Renal pelvis (tissue), 4 donors: ENCODE measurements around the gene SNCAIP. TPM values are rescaled to one million over a fixed set of nuclear protein-coding genes. Genes with fewer than 3 reads are reported as not detected.
"Not testable (repeated sequence)": the region's sequence is repeated elsewhere in the genome, so short reads cannot be mapped to it uniquely, and the experiment has no call there.

ENCODE experiments used
- DNase-seq: peaks from one replicate; pipeline ENCODE4 v3.0.0-alpha.2; 2013
- polyA plus RNA-seq, 3 donors: library from polyadenylated mRNA; unstranded; fragments of 120-200 nt; gene quantifications; one replicate each; pipeline ENCODE4 v1.2.1, GENCODE V29; 2013; ENCODE audit not compliant: insufficient read length in 3 of 3

Gene SNCAIP
- polyA plus RNA-seq, 3 donors: 23.5 to 25.6 (median 23.9) TPM

GRCh38 chr5:122311497-122311960, 508 bp upstream of the SNCAIP start:
- DNase-seq: peak; percentile 61

- no peak for DNase-seq
These were observed 762 bp downstream of the SNCAIP start for GRCh38 chr5:122312591-122313406.

- DNase-seq: no peak
These were observed 2.0 kb downstream of the SNCAIP start for GRCh38 chr5:122314036-122314435.

- DNase-seq: no peak
These were observed 3.5 kb downstream of the SNCAIP start for GRCh38 chr5:122315521-122315920.

GRCh38 chr5:122316656-122317055, 4.6 kb downstream of the SNCAIP start:
- DNase-seq: no peak

GRCh38 chr5:122319897-122320296, 7.9 kb downstream of the SNCAIP start:
- DNase-seq: no peak

GRCh38 chr5:122321921-122322320, 9.9 kb downstream of the SNCAIP start:
- DNase-seq: no peak

- peak; percentile 75 for DNase-seq
These were observed 10.9 kb downstream of the SNCAIP start for GRCh38 chr5:122322801-122323548.

GRCh38 chr5:122323738-122324137, 11.7 kb downstream of the SNCAIP start:
- DNase-seq: no peak

- DNase-seq: no peak
These were observed 15.1 kb downstream of the SNCAIP start for GRCh38 chr5:122327110-122327509.

- no peak for DNase-seq
These were observed 18.8 kb downstream of the SNCAIP start for GRCh38 chr5:122330881-122331280.

- no peak for DNase-seq
These were observed 20.8 kb downstream of the SNCAIP start for GRCh38 chr5:122332599-122333555.

- no peak for DNase-seq
These were observed 21.5 kb downstream of the SNCAIP start for GRCh38 chr5:122333564-122333963.

GRCh38 chr5:122339591-122339990, 27.6 kb downstream of the SNCAIP start:
- DNase-seq: no peak

GRCh38 chr5:122341087-122341486, 29.1 kb downstream of the SNCAIP start:
- no peak for DNase-seq

- no peak for DNase-seq
These were observed 30.2 kb downstream of the SNCAIP start for GRCh38 chr5:122342256-122342655.

- DNase-seq: no peak
These were observed 35.0 kb downstream of the SNCAIP start for GRCh38 chr5:122346897-122347581.

GRCh38 chr5:122350496-122350895, 38.5 kb downstream of the SNCAIP start:
- no peak for DNase-seq

GRCh38 chr5:122351416-122352157, 39.5 kb downstream of the SNCAIP start:
- DNase-seq: no peak

GRCh38 chr5:122352331-122352730, 40.3 kb downstream of the SNCAIP start:
- no peak for DNase-seq

- DNase-seq: not testable (repeated sequence)
These were observed 41.3 kb downstream of the SNCAIP start for GRCh38 chr5:122353361-122353760.
